ENCODE data around the gene TRIM14.

DNA sequence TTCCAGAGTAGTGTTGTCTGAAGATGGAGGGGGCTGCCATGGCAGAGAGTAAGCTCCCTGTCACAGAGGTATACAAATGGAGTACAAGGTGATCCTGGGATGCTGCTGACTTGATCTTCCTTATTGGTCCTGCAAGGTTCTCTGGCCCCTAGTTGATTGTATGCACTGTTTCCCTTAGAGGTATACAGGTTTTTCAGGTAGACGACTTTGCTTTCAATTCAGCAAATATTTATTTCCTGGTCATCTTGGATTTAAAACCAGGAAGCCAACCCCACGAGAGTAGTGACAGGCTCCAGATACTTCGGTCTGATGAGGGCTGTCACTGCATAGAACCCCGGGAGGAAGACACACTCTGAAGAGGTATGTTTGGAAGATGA, 16.5 kb upstream of the TRIM14 start:
- TF ChIP-seq POLR2A (IDR thresholded peaks at IDR 0.05; ENCODE audit: extremely low read depth, insufficient read length) (no peak), MAX (IDR thresholded peaks at IDR 0.05; ENCODE audit: low read depth, low read length) (no peak), MYC (IDR thresholded peaks at IDR 0.05; ENCODE audit: low read depth, low read length) (no peak)
- TF ChIP-seq, protein P1, sequence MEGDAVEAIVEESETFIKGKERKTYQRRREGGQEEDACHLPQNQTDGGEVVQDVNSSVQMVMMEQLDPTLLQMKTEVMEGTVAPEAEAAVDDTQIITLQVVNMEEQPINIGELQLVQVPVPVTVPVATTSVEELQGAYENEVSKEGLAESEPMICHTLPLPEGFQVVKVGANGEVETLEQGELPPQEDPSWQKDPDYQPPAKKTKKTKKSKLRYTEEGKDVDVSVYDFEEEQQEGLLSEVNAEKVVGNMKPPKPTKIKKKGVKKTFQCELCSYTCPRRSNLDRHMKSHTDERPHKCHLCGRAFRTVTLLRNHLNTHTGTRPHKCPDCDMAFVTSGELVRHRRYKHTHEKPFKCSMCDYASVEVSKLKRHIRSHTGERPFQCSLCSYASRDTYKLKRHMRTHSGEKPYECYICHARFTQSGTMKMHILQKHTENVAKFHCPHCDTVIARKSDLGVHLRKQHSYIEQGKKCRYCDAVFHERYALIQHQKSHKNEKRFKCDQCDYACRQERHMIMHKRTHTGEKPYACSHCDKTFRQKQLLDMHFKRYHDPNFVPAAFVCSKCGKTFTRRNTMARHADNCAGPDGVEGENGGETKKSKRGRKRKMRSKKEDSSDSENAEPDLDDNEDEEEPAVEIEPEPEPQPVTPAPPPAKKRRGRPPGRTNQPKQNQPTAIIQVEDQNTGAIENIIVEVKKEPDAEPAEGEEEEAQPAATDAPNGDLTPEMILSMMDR (IDR thresholded peaks at IDR 0.05; ENCODE audit: low read depth, low read length) = no peak
